ENCODE data around the gene ASIC4. TPM values are rescaled to one million over a fixed set of nuclear protein-coding genes. Genes with fewer than 3 reads are reported as not detected.

The ASIC4 gene
- polyA plus RNA-seq, 1 donor (not counting 4 experiments of a cell fraction or from before 2014, with no cell fraction given), result not detected

GRCh38 chr2:219482674-219483405 lies 31.4 kb upstream of the ASIC4 start:
- H3K9me3 ChIP-seq (ENCODE audit: control insufficient read depth, low read depth, low read length), result no peaks in the 10 kb centered on the region
- no peak overlapping the region for H3K27ac ChIP-seq (ENCODE audit: control insufficient read depth, insufficient read depth, low read length)
- dilution Hi-C loops (cut with MboI; ENCODE audit: extremely low pct_ligation_motif_present, low sequenced_read_pairs), result no loop called here
- no peak overlapping the region for H2AFZ ChIP-seq (ENCODE audit: control insufficient read depth, low read length)
- H3K27me3 ChIP-seq (ENCODE audit: control insufficient read depth, extremely low read depth, insufficient read depth, low read length), result peaks cover 45% of the 10 kb centered on the region
- peaks cover 0 to 19% of the 10 kb centered on the region in 2 experiments for H3K36me3 ChIP-seq (ENCODE audit: control insufficient read depth in 2 of 2, extremely low read depth in 1 of 2, insufficient read depth in 2 of 2, low read length in 2 of 2)
- H3K9ac ChIP-seq (ENCODE audit: control insufficient read depth, extremely low read depth, insufficient read depth, low read length), result no peak overlapping the region
- H3K79me2 ChIP-seq (ENCODE audit: control insufficient read depth, insufficient read depth, low read length), result no peaks in the 10 kb centered on the region
- no peak overlapping the region for H3K4me2 ChIP-seq (ENCODE audit: control insufficient read depth, extremely low read depth, insufficient read depth, low read depth, low read length)
- no peak for DNase-seq (ENCODE audit: low read depth, low spot score)
- H3K9me1 ChIP-seq (ENCODE audit: control insufficient read depth, extremely low read depth, insufficient read depth, low read length), result no peaks in the 10 kb centered on the region
- TF ChIP-seq EZH2 (IDR thresholded peaks at IDR 0.05; ENCODE audit: low read length) (no peak), CTCF (optimal IDR thresholded peaks at IDR 0.05 in 1 of 3, IDR thresholded peaks at IDR 0.05 in 1 of 3, conservative IDR thresholded peaks at IDR 0.05 in 1 of 3; ENCODE audit: extremely low read depth in 1 of 3, insufficient read depth in 2 of 3, low read length in 3 of 3) (no peak)
- no peak for FAIRE-seq
- H3K4me3 ChIP-seq (ENCODE audit: control insufficient read depth in 2 of 3, extremely low read depth in 1 of 3, insufficient read depth in 2 of 3, low read depth in 1 of 3, low read length in 3 of 3), result no peak overlapping the region
- H4K20me1 ChIP-seq (ENCODE audit: control insufficient read depth, extremely low read depth, insufficient read depth, low read length), result no peaks in the 10 kb centered on the region
- no peaks in the 10 kb centered on the region for H3K4me1 ChIP-seq (ENCODE audit: control insufficient read depth, extremely low read depth, insufficient read depth, low read length)

DNA sequence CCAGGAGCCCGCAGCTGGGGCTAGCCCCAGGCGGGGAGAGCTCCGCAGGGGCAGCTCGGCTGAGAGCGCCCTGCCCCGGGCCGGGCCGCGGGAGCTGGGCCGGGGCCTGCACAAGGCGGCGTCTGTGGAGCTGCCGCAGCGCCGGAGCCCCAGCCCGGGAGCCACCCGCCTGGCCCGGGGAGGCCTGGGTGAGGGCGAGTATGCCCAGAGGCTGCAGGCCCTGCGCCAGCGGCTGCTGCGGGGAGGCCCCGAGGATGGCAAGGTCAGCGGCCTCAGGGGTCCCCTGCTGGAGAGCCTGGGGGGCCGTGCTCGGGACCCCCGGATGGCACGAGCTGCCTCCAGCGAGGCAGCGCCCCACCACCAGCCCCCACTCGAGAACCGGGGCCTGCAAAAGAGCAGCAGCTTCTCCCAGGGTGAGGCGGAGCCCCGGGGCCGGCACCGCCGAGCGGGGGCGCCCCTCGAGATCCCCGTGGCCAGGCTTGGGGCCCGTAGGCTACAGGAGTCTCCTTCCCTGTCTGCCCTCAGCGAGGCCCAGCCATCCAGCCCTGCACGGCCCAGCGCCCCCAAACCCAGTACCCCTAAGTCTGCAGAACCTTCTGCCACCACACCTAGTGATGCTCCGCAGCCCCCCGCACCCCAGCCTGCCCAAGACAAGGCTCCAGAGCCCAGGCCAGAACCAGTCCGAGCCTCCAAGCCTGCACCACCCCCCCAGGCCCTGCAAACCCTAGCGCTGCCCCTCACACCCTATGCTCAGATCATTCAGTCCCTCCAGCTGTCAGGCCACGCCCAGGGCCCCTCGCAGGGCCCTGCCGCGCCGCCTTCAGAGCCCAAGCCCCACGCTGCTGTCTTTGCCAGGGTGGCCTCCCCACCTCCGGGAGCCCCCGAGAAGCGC lies 30.6 kb upstream of the ASIC4 start:
- Histone ChIP-seq H3K79me2 (ENCODE audit: control insufficient read depth, insufficient read depth, low read length) (no peaks in the 10 kb centered on the region), H3K9me3 (ENCODE audit: control insufficient read depth, low read depth, low read length) (no peaks in the 10 kb centered on the region), H3K9ac (ENCODE audit: control insufficient read depth, extremely low read depth, insufficient read depth, low read length) (no peak overlapping the region), H4K20me1 (ENCODE audit: control insufficient read depth, extremely low read depth, insufficient read depth, low read length) (no peaks in the 10 kb centered on the region), H2AFZ (ENCODE audit: control insufficient read depth, low read length) (no peak overlapping the region), H3K27me3 (ENCODE audit: control insufficient read depth, extremely low read depth, insufficient read depth, low read length) (peaks cover 45% of the 10 kb centered on the region), H3K4me3 (ENCODE audit: control insufficient read depth in 2 of 3, extremely low read depth in 1 of 3, insufficient read depth in 2 of 3, low read depth in 1 of 3, low read length in 3 of 3) (no peak overlapping the region), H3K36me3 (ENCODE audit: control insufficient read depth in 2 of 2, extremely low read depth in 1 of 2, insufficient read depth in 2 of 2, low read length in 2 of 2) (peaks cover 0 to 17% of the 10 kb centered on the region in 2 experiments), H3K27ac (ENCODE audit: control insufficient read depth, insufficient read depth, low read length) (no peak overlapping the region), H3K4me2 (ENCODE audit: control insufficient read depth, extremely low read depth, insufficient read depth, low read depth, low read length) (no peak overlapping the region), H3K9me1 (ENCODE audit: control insufficient read depth, extremely low read depth, insufficient read depth, low read length) (no peaks in the 10 kb centered on the region), H3K4me1 (ENCODE audit: control insufficient read depth, extremely low read depth, insufficient read depth, low read length) (no peaks in the 10 kb centered on the region)
- dilution Hi-C loops (cut with MboI; ENCODE audit: extremely low pct_ligation_motif_present, low sequenced_read_pairs), result no loop called here
- no peak for DNase-seq (ENCODE audit: low read depth, low spot score)
- TF ChIP-seq CTCF (optimal IDR thresholded peaks at IDR 0.05 in 1 of 3, IDR thresholded peaks at IDR 0.05 in 1 of 3, conservative IDR thresholded peaks at IDR 0.05 in 1 of 3; ENCODE audit: extremely low read depth in 1 of 3, insufficient read depth in 2 of 3, low read length in 3 of 3), result peak in 1 of 3 experiments; percentile 9
- no peak for TF ChIP-seq EZH2 (IDR thresholded peaks at IDR 0.05; ENCODE audit: low read length)
- FAIRE-seq, result no peak
